Peyer's patch (tissue), 4 donors: ENCODE results near the gene CCDC85C. TPM values are rescaled to one million over a fixed set of nuclear protein-coding genes. Genes with fewer than 3 reads are reported as not detected.

Source experiments
- DNase-seq, 3 donors: peaks; one replicate each; pipeline ENCODE4 v3.0.0-alpha.2; 2017 to 2019
- H3K27ac ChIP-seq, 4 donors: fragments of 200-600 bp; sonication (generic); one replicate each; pipeline ENCODE4 v1.5.1; 2016 to 2019
- H3K27me3 ChIP-seq, 2 donors: fragments of 200-600 bp; sonication (generic); one replicate each; pipeline ENCODE4 v1.5.1; 2019
- H3K36me3 ChIP-seq, 3 donors: fragments of 200-600 bp; sonication (generic); one replicate each; pipeline ENCODE4 v1.5.1; 2016 to 2019
- H3K4me1 ChIP-seq, 4 donors: fragments of 200-600 bp; sonication (generic); one replicate each; pipeline ENCODE4 v1.5.1; 2016 to 2019
- H3K4me3 ChIP-seq, 4 donors: fragments of 200-600 bp; sonication (generic); 1 replicate in 3 of 4; 2 replicates in 1 of 4; pipeline ENCODE4 v1.5.1; 2016 to 2019; ENCODE audit warnings: mild to moderate bottlenecking in 1 of 4
- H3K9me3 ChIP-seq, 4 donors: fragments of 200-600 bp; sonication (generic); one replicate each; pipeline ENCODE4 v1.5.1; 2016 to 2019; ENCODE audit warnings: mild to moderate bottlenecking in 1 of 4
- POLR2A ChIP-seq, 2 donors: fragments of 450-650 bp; IDR thresholded peaks; one replicate each; pipeline ENCODE4 v1.5.1; 2017; ENCODE audit warnings: antibody characterized with exemption in 2 of 2, mild to moderate bottlenecking in 2 of 2, moderate library complexity in 2 of 2
- total RNA-seq, 4 donors: library from RNA; depleted of rRNA; stranded (reverse); fragments of >200 nt; gene quantifications; one replicate each; pipeline ENCODE4 v1.1.0, GENCODE V29; 2016
- TF ChIP-seq, protein P1 (sequence below), 6 experiments: fragments of 450-650 bp in 4 of 6; fragments of 200-600 bp in 2 of 6; sonication (generic) in 1 of 6; IDR thresholded peaks; one replicate each; pipeline ENCODE4 v1.5.1; 2017 to 2019; ENCODE audit warnings: antibody characterized with exemption in 6 of 6, mild to moderate bottlenecking in 3 of 6, moderate library complexity in 1 of 6

Gene CCDC85C
- total RNA-seq, 4 donors from 2014 or later, result 19.8 to 98.1 (median 78.8) TPM

DNA sequence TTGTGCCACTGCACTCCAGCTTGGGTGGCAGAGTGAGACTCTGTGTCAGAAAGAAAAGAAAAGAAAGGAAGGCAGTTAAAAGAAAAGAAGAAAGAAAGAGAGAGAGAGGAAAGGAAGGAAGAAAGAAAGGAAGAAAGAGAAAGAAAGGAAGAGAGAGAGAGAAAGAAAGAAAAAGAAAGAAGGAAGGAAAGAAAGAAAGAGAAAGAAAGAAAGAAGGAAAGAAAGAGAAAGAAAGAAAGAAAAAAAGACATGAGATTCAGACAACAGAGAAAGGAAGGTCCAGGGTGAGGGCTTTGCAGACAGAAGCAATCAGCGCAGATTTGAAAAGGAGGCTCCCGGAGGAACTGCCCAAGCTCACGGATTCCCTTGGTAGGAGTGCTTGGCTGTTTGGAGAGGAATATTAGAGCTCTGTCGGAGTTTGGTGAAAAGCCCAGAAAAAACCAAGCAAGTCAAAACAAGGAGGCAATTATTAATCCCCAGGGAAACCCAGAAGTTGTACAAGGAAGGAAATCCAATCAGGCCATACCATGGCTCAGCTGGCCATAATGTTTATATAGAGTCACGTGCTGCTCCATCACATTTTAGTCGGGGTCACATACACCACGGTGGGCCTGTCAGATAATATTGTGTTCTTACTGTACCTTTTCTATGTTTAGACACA is 11.6 kb upstream of the CCDC85C start:
- no peak overlapping the region for H3K4me3 ChIP-seq
- no peak overlapping the region for H3K27ac ChIP-seq
- TF ChIP-seq, protein P1, sequence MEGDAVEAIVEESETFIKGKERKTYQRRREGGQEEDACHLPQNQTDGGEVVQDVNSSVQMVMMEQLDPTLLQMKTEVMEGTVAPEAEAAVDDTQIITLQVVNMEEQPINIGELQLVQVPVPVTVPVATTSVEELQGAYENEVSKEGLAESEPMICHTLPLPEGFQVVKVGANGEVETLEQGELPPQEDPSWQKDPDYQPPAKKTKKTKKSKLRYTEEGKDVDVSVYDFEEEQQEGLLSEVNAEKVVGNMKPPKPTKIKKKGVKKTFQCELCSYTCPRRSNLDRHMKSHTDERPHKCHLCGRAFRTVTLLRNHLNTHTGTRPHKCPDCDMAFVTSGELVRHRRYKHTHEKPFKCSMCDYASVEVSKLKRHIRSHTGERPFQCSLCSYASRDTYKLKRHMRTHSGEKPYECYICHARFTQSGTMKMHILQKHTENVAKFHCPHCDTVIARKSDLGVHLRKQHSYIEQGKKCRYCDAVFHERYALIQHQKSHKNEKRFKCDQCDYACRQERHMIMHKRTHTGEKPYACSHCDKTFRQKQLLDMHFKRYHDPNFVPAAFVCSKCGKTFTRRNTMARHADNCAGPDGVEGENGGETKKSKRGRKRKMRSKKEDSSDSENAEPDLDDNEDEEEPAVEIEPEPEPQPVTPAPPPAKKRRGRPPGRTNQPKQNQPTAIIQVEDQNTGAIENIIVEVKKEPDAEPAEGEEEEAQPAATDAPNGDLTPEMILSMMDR (IDR thresholded peaks at IDR 0.05), result no peak
- no peak for TF ChIP-seq POLR2A (IDR thresholded peaks at IDR 0.05)
- H3K4me1 ChIP-seq, result peaks cover 0 to 13% (median 0%) of the 10 kb centered on the region in 4 donors
- no peaks in the 10 kb centered on the region for H3K36me3 ChIP-seq
- no peak for DNase-seq
- H3K9me3 ChIP-seq, result no peaks in the 10 kb centered on the region
- H3K27me3 ChIP-seq, result no peaks in the 10 kb centered on the region

DNA sequence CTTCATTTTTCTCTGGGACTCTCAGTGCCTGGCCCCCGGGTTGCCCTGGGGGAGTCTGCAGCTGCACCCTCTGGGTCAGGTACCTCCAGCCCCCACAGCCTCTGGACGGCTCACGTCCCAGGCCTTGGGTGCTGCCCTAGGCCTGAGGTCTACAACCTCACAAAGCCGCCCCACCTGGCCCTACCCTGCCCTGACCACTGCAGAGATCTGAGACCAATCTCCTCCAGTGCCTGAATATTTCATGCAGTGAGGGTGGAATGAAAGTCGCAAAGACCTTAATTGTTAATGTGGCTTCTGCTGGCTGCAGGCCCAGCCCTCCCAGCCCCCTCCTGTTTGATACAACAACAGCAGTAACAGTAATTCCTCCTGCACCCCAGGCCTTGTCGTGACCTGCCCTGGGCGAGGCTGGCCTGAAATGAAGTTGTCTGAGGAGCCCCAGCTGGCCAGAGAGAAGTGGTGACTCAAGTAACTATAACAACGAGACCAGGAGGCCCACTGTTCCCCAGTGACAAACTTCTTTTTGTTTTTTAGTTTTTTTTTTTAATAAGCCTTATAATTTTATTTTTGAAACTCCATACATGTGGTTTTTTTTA is 8.8 kb upstream of the CCDC85C start:
- TF ChIP-seq, protein P1 (IDR thresholded peaks at IDR 0.05), result no peak
- TF ChIP-seq POLR2A (IDR thresholded peaks at IDR 0.05), result no peak
- Histone ChIP-seq H3K27ac (peak overlapping the region in 2 of 4 donors; percentile 74 to 90), H3K36me3 (no peaks in the 10 kb centered on the region), H3K4me1 (peaks cover 0 to 13% (median 0%) of the 10 kb centered on the region in 4 donors), H3K9me3 (no peaks in the 10 kb centered on the region), H3K27me3 (no peaks in the 10 kb centered on the region), H3K4me3 (no peak overlapping the region)
- no peak for DNase-seq

DNA sequence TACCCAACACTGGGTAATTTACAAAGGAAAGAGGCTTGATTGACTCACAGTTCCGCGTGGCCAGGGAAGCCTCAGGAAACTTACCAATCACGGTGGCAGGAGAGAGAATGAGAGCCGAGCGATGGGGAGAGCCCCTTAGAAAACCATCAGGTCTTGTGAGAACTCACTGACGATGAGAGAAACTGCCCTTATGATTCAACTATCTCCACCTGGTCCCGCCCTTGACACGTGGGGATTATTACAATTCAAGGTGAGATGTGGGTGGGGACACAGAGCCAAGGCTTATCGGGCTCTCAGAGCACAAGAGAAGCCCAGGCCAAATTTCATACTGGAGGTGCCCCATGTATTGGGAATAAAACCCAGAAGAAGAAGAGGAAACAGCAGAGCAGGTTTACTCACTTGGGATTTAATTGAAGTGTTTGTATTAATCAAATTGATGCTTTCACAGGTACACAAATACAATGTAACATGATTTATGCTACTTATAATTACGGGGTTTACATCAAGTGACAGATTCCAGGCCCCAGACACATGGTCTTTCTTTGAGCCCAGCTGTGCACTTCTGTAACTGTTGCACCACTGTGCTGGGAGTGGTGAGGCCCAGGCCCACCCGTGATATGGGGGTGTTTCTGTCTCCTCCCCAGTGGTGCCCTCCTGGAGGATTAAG is 8.2 kb upstream of the CCDC85C start:
- Histone ChIP-seq H3K4me3 (no peak overlapping the region), H3K27me3 (no peaks in the 10 kb centered on the region), H3K27ac (peak overlapping the region in 3 of 4 donors; percentile 42 to 90 (median 74)), H3K9me3 (no peaks in the 10 kb centered on the region), H3K4me1 (peaks cover 0 to 13% (median 0%) of the 10 kb centered on the region in 4 donors), H3K36me3 (no peaks in the 10 kb centered on the region)
- TF ChIP-seq, protein P1 (IDR thresholded peaks at IDR 0.05), result no peak
- TF ChIP-seq POLR2A (IDR thresholded peaks at IDR 0.05), result no peak
- DNase-seq, result peak in 1 of 3 donors; percentile 81

DNA sequence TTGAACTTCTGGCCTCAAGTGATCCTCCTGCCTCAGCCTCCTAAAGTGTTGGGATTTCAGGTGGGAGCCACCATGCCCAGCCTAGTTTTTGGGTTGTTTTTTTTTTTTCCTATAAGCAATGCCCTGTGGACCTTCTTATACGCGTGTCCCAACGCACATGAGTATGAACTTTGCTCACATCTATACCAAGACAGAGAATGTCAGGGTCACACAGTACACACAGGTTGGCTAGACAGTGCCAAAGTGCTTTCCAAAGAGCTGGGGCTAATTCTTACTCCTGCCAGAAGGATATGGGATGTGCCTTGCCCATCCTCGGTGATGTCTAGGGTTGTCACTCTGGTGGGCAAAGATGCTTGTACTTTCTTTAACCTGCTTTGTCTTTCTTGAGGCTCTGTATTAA is 7.6 kb upstream of the CCDC85C start:
- Histone ChIP-seq H3K36me3 (no peaks in the 10 kb centered on the region), H3K27ac (peak overlapping the region in 3 of 4 donors; percentile 42 to 90 (median 74)), H3K9me3 (no peaks in the 10 kb centered on the region), H3K4me3 (no peak overlapping the region), H3K4me1 (peaks cover 0 to 13% (median 0%) of the 10 kb centered on the region in 4 donors), H3K27me3 (no peaks in the 10 kb centered on the region)
- TF ChIP-seq, protein P1 (IDR thresholded peaks at IDR 0.05), result no peak
- peak in 1 of 2 donors; percentile 36 for TF ChIP-seq POLR2A (IDR thresholded peaks at IDR 0.05)
- peak in 1 of 3 donors; percentile 64 for DNase-seq

DNA sequence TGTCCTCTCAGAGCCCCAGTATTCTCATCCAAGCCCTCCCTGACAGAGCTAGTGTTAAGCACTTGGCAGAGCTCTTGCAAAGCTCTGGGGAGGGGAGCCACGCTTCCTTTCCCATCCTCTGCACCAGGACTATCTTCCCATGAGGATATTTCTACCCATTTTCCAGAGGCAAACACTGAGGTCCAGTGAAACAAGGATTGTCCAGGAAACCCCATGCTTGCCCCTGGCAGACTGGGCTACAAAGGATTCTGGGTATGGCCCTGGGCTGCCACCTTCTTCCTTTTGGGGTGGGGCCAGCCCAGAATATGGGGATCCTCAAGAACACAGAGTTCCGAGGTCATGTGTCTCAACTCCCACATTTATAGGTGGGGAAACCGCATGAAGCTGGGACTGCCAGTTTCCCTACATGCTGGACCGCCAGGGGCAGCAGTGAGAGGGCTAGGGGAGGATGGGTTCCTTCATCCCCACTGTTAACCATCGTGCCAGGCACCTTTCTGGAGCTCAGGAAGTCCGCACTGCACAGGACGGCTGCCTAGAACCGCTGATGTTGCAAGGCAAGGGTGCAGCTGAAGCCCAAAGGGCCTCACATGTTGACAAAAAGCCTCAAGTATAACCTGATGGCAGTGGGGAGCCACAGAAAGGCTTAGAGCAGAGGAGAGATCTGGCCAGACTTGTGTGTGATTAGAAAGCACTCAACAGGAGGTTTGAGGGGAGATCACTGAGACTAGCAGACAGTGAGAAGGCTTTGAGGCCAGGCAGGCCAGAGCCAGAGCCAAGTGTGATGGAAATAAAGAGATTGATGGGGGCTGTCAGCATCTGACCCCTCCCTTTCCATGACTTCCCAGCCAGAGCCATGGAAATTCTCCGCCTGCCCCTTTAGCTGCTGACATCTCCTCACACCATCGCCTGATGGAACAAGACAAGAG is 5.5 kb upstream of the CCDC85C start:
- H3K27me3 ChIP-seq, result no peaks in the 10 kb centered on the region
- no peak overlapping the region for H3K27ac ChIP-seq
- peak in 1 of 3 donors; percentile 54 for DNase-seq

More for the DNA sequence above, 5.5 kb upstream of the CCDC85C start:
- Histone ChIP-seq H3K36me3 (no peaks in the 10 kb centered on the region), H3K9me3 (no peaks in the 10 kb centered on the region), H3K4me1 (peaks cover 0 to 24% (median 6%) of the 10 kb centered on the region in 4 donors), H3K4me3 (no peak overlapping the region)
- TF ChIP-seq, protein P1 (IDR thresholded peaks at IDR 0.05), result peak in 3 of 6 experiments; percentile 16 to 49 (median 46)
- no peak for TF ChIP-seq POLR2A (IDR thresholded peaks at IDR 0.05)
